ENCODE measurements around the gene MRPL40. TPM values are rescaled to one million over a fixed set of nuclear protein-coding genes. Genes with fewer than 3 reads are reported as not detected.

The MRPL40 gene
- total RNA-seq, 1 experiment from 2014 or later: 40.1 TPM

GRCh38 chr22:19385221-19385906 is 47.0 kb upstream of the MRPL40 start:
- Histone ChIP-seq H3K9ac (ENCODE audit: low read length) (no peak overlapping the region), H3K4me2 (ENCODE audit: low read length) (no peak overlapping the region), H3K9me3 (ENCODE audit: control insufficient read depth in 1 of 2, insufficient read depth in 1 of 2, low read depth in 1 of 2, low read length in 2 of 2) (no peaks in the 10 kb centered on the region), H3K36me3 (ENCODE audit: control insufficient read depth in 1 of 2, insufficient read depth in 2 of 2, low read length in 2 of 2) (peaks cover 47 to 55% of the 10 kb centered on the region in 2 experiments), H3K4me1 (ENCODE audit: control insufficient read depth in 1 of 2, insufficient read depth in 2 of 2, low read length in 2 of 2) (no peaks in the 10 kb centered on the region; a peak in 1 of 4 replicates), H3K79me2 (ENCODE audit: insufficient read depth, low read length) (no peaks in the 10 kb centered on the region), H2AFZ (ENCODE audit: low read depth, low read length, poor library complexity, severe bottlenecking) (no peak overlapping the region), H3K4me3 (replicated peaks in 1 of 2; ENCODE audit: low read depth in 1 of 2, low read length in 2 of 2) (no peak overlapping the region), H3K9me2 (ENCODE audit: insufficient read depth) (no peaks in the 10 kb centered on the region), H4K20me1 (ENCODE audit: insufficient read depth) (no peaks in the 10 kb centered on the region), H3K27me3 (ENCODE audit: insufficient read depth, low read length) (no peaks in the 10 kb centered on the region), H3K27ac (ENCODE audit: low read depth, low read length) (no peak overlapping the region)
- TF ChIP-seq CBX3 (IDR thresholded peaks at IDR 0.05; ENCODE audit: low read depth) (no peak), JUND (IDR thresholded peaks at IDR 0.05) (no peak), SRF (IDR thresholded peaks at IDR 0.05; ENCODE audit: low read depth) (no peak), ZNF274 (IDR thresholded peaks at IDR 0.05; ENCODE audit: low read depth, low read length) (no peak), YY1 (IDR thresholded peaks at IDR 0.05; ENCODE audit: extremely low read depth, insufficient replicate concordance, low read depth, low read length) (no peak), POLR2AphosphoS5 (IDR thresholded peaks at IDR 0.05; ENCODE audit: low read depth, low read length) (no peak)
- CTCF ChIA-PET: no interaction called here
- BruUV-seq (replicated peaks): no TSS peak
- DNase-seq (ENCODE audit: low read depth, low spot score): no peak
- POLR2A ChIA-PET: no interaction called here
- intact Hi-C loops (cut with micrococcal nuclease): no loop called here
- ATAC-seq: no peak
- RAD21 ChIA-PET (ENCODE audit: low non-redundant PET in 1 of 2, low total read pairs in 2 of 2, uncharacterized antibody in 2 of 2, unreplicated experiment in 2 of 2): no interaction called here

- no peak overlapping the region for H3K9ac ChIP-seq (ENCODE audit: low read length)
- ChIA-PET CTCF (no interaction called here), POLR2A (no interaction called here), RAD21 (ENCODE audit: low non-redundant PET in 1 of 2, low total read pairs in 2 of 2, uncharacterized antibody in 2 of 2, unreplicated experiment in 2 of 2) (no interaction called here)
- H3K9me3 ChIP-seq (ENCODE audit: control insufficient read depth in 1 of 2, insufficient read depth in 1 of 2, low read depth in 1 of 2, low read length in 2 of 2): no peaks in the 10 kb centered on the region
- no peaks in the 10 kb centered on the region for H3K79me2 ChIP-seq (ENCODE audit: insufficient read depth, low read length)
- intact Hi-C loops (cut with micrococcal nuclease): no loop called here
- no TSS peak for BruUV-seq (replicated peaks)
- no peaks in the 10 kb centered on the region for H4K20me1 ChIP-seq (ENCODE audit: insufficient read depth)
- DNase-seq (ENCODE audit: low read depth, low spot score) (no peak), ATAC-seq (no peak)
- H3K4me1 ChIP-seq (ENCODE audit: control insufficient read depth in 1 of 2, insufficient read depth in 2 of 2, low read length in 2 of 2): no peaks in the 10 kb centered on the region
- no peak overlapping the region for H3K27ac ChIP-seq (ENCODE audit: low read depth, low read length)
- no peaks in the 10 kb centered on the region for H3K27me3 ChIP-seq (ENCODE audit: insufficient read depth, low read length)
- peaks cover 52 to 62% of the 10 kb centered on the region in 2 experiments for H3K36me3 ChIP-seq (ENCODE audit: control insufficient read depth in 1 of 2, insufficient read depth in 2 of 2, low read length in 2 of 2)
- H3K4me3 ChIP-seq (replicated peaks in 1 of 2; ENCODE audit: low read depth in 1 of 2, low read length in 2 of 2): no peak overlapping the region
- no peak overlapping the region for H3K4me2 ChIP-seq (ENCODE audit: low read length)
- no peak overlapping the region for H2AFZ ChIP-seq (ENCODE audit: low read depth, low read length, poor library complexity, severe bottlenecking)
- no peaks in the 10 kb centered on the region for H3K9me2 ChIP-seq (ENCODE audit: insufficient read depth)
- TF ChIP-seq CTCF (IDR thresholded peaks at IDR 0.05 in 2 of 3, conservative IDR thresholded peaks at IDR 0.05 in 1 of 3; ENCODE audit: borderline replicate concordance in 1 of 3, insufficient read depth in 1 of 3, low read depth in 2 of 3, low read length in 2 of 3): no peak
- TF ChIP-seq ZFX (IDR thresholded peaks at IDR 0.05): no peak
- TF ChIP-seq ZBTB33 (IDR thresholded peaks at IDR 0.05; ENCODE audit: extremely low read depth, insufficient replicate concordance, low read length): no peak
- TF ChIP-seq EZH2phosphoT487 (IDR thresholded peaks at IDR 0.05; ENCODE audit: borderline replicate concordance): no peak
- no peak for TF ChIP-seq SIN3A (IDR thresholded peaks at IDR 0.05; ENCODE audit: low read depth)
- no peak for TF ChIP-seq SP1 (IDR thresholded peaks at IDR 0.05; ENCODE audit: low read depth)
- no peak for TF ChIP-seq MAX (IDR thresholded peaks at IDR 0.05)
- no peak for TF ChIP-seq ELF1 (IDR thresholded peaks at IDR 0.05; ENCODE audit: borderline replicate concordance, low read depth)
- no peak for TF ChIP-seq POLR2A (IDR thresholded peaks at IDR 0.05; ENCODE audit: borderline replicate concordance, extremely low read depth, insufficient read depth, insufficient read length)
- no peak for TF ChIP-seq FOSL1 (IDR thresholded peaks at IDR 0.05; ENCODE audit: low read depth)
These were observed 46.1 kb upstream of the MRPL40 start for GRCh38 chr22:19386248-19386647.
